Effector memory CD8-positive, alpha-beta T cell (primary cell): Measurements from ENCODE around the gene FIGN.

Experiments used
- ATAC-seq: fragments of 150-1000 bp; cut with Tn5 transposase; replicated peaks from 2 replicates; pipeline ENCODE4 v1.10.0; 2021; ENCODE audit warnings: mild to moderate bottlenecking, moderate library complexity
- DNase-seq, 3 experiments: peaks; one replicate each; pipeline ENCODE4 v3.0.0; 2021
- H3K27ac Mint-ChIP-seq, 2 donors: one replicate each; pipeline ENCODE4 v1.8.0; 2022; ENCODE audit warnings: mild to moderate bottlenecking in 2 of 2, mixed read lengths in 2 of 2, moderate library complexity in 2 of 2
- H3K27me3 Mint-ChIP-seq, 2 donors: one replicate each; pipeline ENCODE4 v1.8.0; 2022; ENCODE audit warnings: mixed read lengths in 2 of 2
- H3K36me3 Mint-ChIP-seq: one replicate; pipeline ENCODE4 v1.8.0; 2022; ENCODE audit warnings: mild to moderate bottlenecking, moderate library complexity, mixed read lengths; ENCODE audit not compliant: insufficient read depth
- H3K4me1 Mint-ChIP-seq, 2 donors: one replicate each; pipeline ENCODE4 v1.8.0; 2022; ENCODE audit warnings: low read depth in 2 of 2, mixed read lengths in 2 of 2
- H3K4me3 Mint-ChIP-seq, 2 donors: one replicate each; pipeline ENCODE4 v1.8.0; 2022; ENCODE audit warnings: mild to moderate bottlenecking in 2 of 2, mixed read lengths in 2 of 2, moderate library complexity in 2 of 2
- H3K9me3 Mint-ChIP-seq, 2 donors: one replicate each; pipeline ENCODE4 v1.8.0; 2022; ENCODE audit warnings: mixed read lengths in 2 of 2

FIGN gene

DNA sequence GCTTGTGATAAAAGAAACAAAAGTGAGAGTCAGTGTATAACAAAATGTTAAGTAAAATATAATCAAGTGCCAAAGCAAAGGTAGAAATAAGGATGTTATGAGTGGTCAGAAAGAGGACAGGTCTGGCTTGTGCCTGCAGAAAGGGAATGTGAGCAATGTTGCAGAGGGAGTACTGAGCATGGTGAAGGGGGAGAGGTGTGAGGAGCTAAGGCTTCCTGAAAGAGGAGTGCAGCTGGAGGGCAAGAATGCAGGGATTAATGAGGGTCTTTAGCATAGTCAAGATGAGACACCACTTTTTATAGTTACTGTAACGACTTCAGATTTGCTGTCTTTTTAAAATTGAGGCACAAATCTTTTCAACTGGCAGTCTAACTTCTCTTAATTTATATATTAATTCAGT lies 22.0 kb upstream of the FIGN start:
- DNase-seq, result no peak
- ATAC-seq, result no peak
- H3K27ac Mint-ChIP-seq, result no peak overlapping the region
- H3K9me3 Mint-ChIP-seq, result peaks cover 0 to 9% of the 10 kb centered on the region in 2 donors
- H3K27me3 Mint-ChIP-seq, result no peaks in the 10 kb centered on the region
- no peaks in the 10 kb centered on the region for H3K36me3 Mint-ChIP-seq
- no peaks in the 10 kb centered on the region for H3K4me1 Mint-ChIP-seq
- H3K4me3 Mint-ChIP-seq, result no peak overlapping the region

GRCh38 chr2:163756588-163756987 lies 20.8 kb upstream of the FIGN start:
- H3K27me3 Mint-ChIP-seq, result no peaks in the 10 kb centered on the region
- H3K4me3 Mint-ChIP-seq, result no peak overlapping the region
- no peak for ATAC-seq
- no peaks in the 10 kb centered on the region for H3K4me1 Mint-ChIP-seq
- no peak overlapping the region for H3K27ac Mint-ChIP-seq
- DNase-seq, result no peak
- peaks cover 0 to 9% of the 10 kb centered on the region in 2 donors for H3K9me3 Mint-ChIP-seq
- no peaks in the 10 kb centered on the region for H3K36me3 Mint-ChIP-seq

DNA sequence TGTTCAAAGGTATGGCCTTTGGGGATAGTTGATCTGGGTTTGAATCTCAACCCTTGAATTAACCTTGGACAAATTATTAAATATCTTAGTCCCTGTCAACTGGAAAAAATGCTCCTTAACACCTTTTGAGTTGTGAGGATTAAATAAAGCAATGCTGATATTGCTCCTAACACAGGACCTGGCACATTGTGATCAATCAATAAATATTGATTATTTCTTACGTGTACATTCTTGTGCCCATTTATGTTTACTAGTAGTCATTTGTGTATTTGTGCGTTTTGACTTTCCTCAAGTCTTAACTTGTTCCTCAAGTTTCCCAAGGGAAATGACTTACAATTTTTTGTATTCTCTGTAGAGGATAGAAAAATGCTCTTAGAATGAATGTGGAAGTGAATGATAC lies 19.6 kb upstream of the FIGN start:
- H3K27ac Mint-ChIP-seq, result no peak overlapping the region
- H3K4me1 Mint-ChIP-seq, result no peaks in the 10 kb centered on the region
- no peaks in the 10 kb centered on the region for H3K36me3 Mint-ChIP-seq
- no peak overlapping the region for H3K4me3 Mint-ChIP-seq
- ATAC-seq (no peak), DNase-seq (no peak)
- no peaks in the 10 kb centered on the region for H3K27me3 Mint-ChIP-seq
- H3K9me3 Mint-ChIP-seq, result peaks cover under 1 to 6% of the 10 kb centered on the region in 2 donors

- Mint-ChIP-seq H3K36me3 (no peaks in the 10 kb centered on the region), H3K4me3 (no peak overlapping the region), H3K9me3 (peaks cover 7 to 8% of the 10 kb centered on the region in 2 donors), H3K27ac (no peak overlapping the region), H3K27me3 (no peaks in the 10 kb centered on the region), H3K4me1 (no peaks in the 10 kb centered on the region)
- ATAC-seq (no peak), DNase-seq (no peak)
Measured at GRCh38 chr2:163753726-163754125, 17.9 kb upstream of the FIGN start.

GRCh38 chr2:163752267-163752666 lies 16.5 kb upstream of the FIGN start:
- no peaks in the 10 kb centered on the region for H3K27me3 Mint-ChIP-seq
- peaks cover 3 to 14% of the 10 kb centered on the region in 2 donors for H3K9me3 Mint-ChIP-seq
- ATAC-seq, result no peak
- H3K27ac Mint-ChIP-seq, result no peak overlapping the region
- no peaks in the 10 kb centered on the region for H3K4me1 Mint-ChIP-seq
- no peak overlapping the region for H3K4me3 Mint-ChIP-seq
- no peak for DNase-seq
- H3K36me3 Mint-ChIP-seq, result no peaks in the 10 kb centered on the region

DNA sequence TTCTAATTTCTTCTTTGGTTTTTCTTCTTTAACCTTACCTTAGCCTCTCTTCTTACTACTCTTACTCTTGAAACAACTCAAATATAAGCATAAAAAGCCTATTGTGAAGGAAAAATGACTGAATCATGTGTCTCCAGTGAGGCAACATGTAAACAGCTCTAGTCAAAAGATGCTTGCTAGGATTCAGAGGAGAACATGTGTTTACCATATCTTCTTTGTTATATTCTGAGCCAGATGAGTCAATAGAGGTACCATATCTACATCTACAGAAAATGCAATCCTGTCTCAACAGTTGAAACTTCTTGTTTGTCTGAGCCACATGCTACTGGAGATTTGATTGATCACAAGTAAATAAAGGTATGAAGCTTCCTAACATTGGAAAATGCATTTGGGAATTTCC lies 15.9 kb upstream of the FIGN start:
- no peak overlapping the region for H3K27ac Mint-ChIP-seq
- DNase-seq (no peak), ATAC-seq (no peak)
- H3K4me1 Mint-ChIP-seq, result no peaks in the 10 kb centered on the region
- H3K9me3 Mint-ChIP-seq, result peaks cover 3 to 19% of the 10 kb centered on the region in 2 donors
- H3K4me3 Mint-ChIP-seq, result no peak overlapping the region
- no peaks in the 10 kb centered on the region for H3K36me3 Mint-ChIP-seq
- H3K27me3 Mint-ChIP-seq, result no peaks in the 10 kb centered on the region

- H3K9me3 Mint-ChIP-seq, result peaks cover 1 to 23% of the 10 kb centered on the region in 2 donors
- DNase-seq, result no peak
- no peak overlapping the region for H3K4me3 Mint-ChIP-seq
- H3K36me3 Mint-ChIP-seq, result no peaks in the 10 kb centered on the region
- no peaks in the 10 kb centered on the region for H3K27me3 Mint-ChIP-seq
- no peak overlapping the region for H3K27ac Mint-ChIP-seq
- H3K4me1 Mint-ChIP-seq, result no peaks in the 10 kb centered on the region
- ATAC-seq, result no peak
Measured at GRCh38 chr2:163748420-163748819, 12.6 kb upstream of the FIGN start.

- H3K27ac Mint-ChIP-seq, result no peak overlapping the region
- no peak for ATAC-seq
- no peak for DNase-seq
- no peaks in the 10 kb centered on the region for H3K27me3 Mint-ChIP-seq
- peaks cover under 1 to 3% of the 10 kb centered on the region in 2 donors for H3K9me3 Mint-ChIP-seq
- H3K36me3 Mint-ChIP-seq, result no peaks in the 10 kb centered on the region
- no peaks in the 10 kb centered on the region for H3K4me1 Mint-ChIP-seq
- H3K4me3 Mint-ChIP-seq, result no peak overlapping the region
Measured at GRCh38 chr2:163741435-163741834, 5.6 kb upstream of the FIGN start.

DNA sequence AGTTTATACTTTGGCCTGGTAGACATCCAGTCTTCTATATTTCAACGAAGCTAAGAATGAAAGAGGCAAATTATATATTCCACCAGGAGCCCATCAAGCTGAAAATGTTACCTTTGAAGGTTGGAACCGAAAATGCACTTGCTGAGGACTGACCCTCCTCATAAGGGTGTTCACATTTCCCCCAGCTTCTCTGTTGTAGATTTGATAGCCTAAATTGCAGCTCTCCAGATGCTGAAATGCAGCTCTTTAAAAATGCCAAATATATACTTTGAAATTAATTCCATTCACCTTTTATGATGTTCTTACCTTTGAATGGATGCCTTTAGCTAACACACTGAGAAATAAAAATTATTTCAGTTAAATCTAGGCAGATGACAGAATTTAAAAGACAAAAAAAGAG lies 1.8 kb upstream of the FIGN start:
- no peak for ATAC-seq
- peaks cover 7 to 14% of the 10 kb centered on the region in 2 donors for H3K9me3 Mint-ChIP-seq
- H3K36me3 Mint-ChIP-seq, result no peaks in the 10 kb centered on the region
- H3K4me1 Mint-ChIP-seq, result no peaks in the 10 kb centered on the region
- H3K27ac Mint-ChIP-seq, result no peak overlapping the region
- H3K4me3 Mint-ChIP-seq, result no peak overlapping the region
- no peak for DNase-seq
- peaks cover 6 to 10% of the 10 kb centered on the region in 2 donors for H3K27me3 Mint-ChIP-seq

GRCh38 chr2:163737190-163737439 lies 1.3 kb upstream of the FIGN start:
- Mint-ChIP-seq H3K4me1 (no peaks in the 10 kb centered on the region), H3K9me3 (peaks cover 7 to 14% of the 10 kb centered on the region in 2 donors), H3K27ac (no peak overlapping the region), H3K27me3 (peaks cover 6 to 10% of the 10 kb centered on the region in 2 donors), H3K4me3 (no peak overlapping the region), H3K36me3 (no peaks in the 10 kb centered on the region)
- DNase-seq (no peak), ATAC-seq (no peak)

GRCh38 chr2:163736433-163737189 lies 803 bp upstream of the FIGN start:
- H3K27ac Mint-ChIP-seq, result no peak overlapping the region
- DNase-seq, result no peak
- peaks cover 6 to 10% of the 10 kb centered on the region in 2 donors for H3K27me3 Mint-ChIP-seq
- no peaks in the 10 kb centered on the region for H3K36me3 Mint-ChIP-seq
- H3K4me1 Mint-ChIP-seq, result no peaks in the 10 kb centered on the region
- no peak overlapping the region for H3K4me3 Mint-ChIP-seq
- peaks cover 7 to 14% of the 10 kb centered on the region in 2 donors for H3K9me3 Mint-ChIP-seq
- ATAC-seq, result no peak

- H3K27me3 Mint-ChIP-seq, result peaks cover 6 to 10% of the 10 kb centered on the region in 2 donors
- ATAC-seq (no peak), DNase-seq (no peak)
- peaks cover 4 to 14% of the 10 kb centered on the region in 2 donors for H3K9me3 Mint-ChIP-seq
- H3K4me1 Mint-ChIP-seq, result no peaks in the 10 kb centered on the region
- no peak overlapping the region for H3K27ac Mint-ChIP-seq
- no peak overlapping the region for H3K4me3 Mint-ChIP-seq
- H3K36me3 Mint-ChIP-seq, result no peaks in the 10 kb centered on the region
Measured at GRCh38 chr2:163734881-163735684, 725 bp downstream of the FIGN start.

DNA sequence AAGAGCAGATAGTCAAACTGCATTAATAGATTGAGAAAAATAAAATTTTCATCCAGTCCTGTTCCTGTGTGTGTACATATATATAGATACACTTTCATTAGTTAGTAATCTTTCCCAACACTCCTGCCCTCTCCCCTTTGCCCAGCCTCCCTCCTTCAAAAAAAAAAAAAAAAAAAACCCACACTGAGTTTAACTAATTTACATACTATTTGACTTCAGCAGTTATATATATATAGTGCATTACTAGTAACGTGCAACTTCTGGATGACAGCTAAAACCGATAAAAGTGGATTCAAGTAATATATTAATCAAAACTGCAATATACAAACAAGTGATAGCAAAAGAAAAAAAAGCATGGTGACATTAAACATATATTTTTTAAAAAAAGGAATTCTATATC lies 1.4 kb downstream of the FIGN start:
- H3K27me3 Mint-ChIP-seq, result peaks cover 6 to 10% of the 10 kb centered on the region in 2 donors
- DNase-seq (no peak), ATAC-seq (no peak)
- H3K9me3 Mint-ChIP-seq, result peaks cover 4 to 14% of the 10 kb centered on the region in 2 donors
- H3K4me1 Mint-ChIP-seq, result no peaks in the 10 kb centered on the region
- H3K27ac Mint-ChIP-seq, result no peak overlapping the region
- H3K4me3 Mint-ChIP-seq, result no peak overlapping the region
- no peaks in the 10 kb centered on the region for H3K36me3 Mint-ChIP-seq

GRCh38 chr2:163733956-163734355 lies 1.9 kb downstream of the FIGN start:
- Mint-ChIP-seq H3K27ac (no peak overlapping the region), H3K4me3 (no peak overlapping the region), H3K4me1 (no peaks in the 10 kb centered on the region), H3K27me3 (peaks cover 6 to 10% of the 10 kb centered on the region in 2 donors), H3K9me3 (peaks cover 4 to 14% of the 10 kb centered on the region in 2 donors), H3K36me3 (no peaks in the 10 kb centered on the region)
- no peak for ATAC-seq
- DNase-seq, result no peak
